HepG2 (cell line): ENCODE results near the gene SMIM44. TPM values are rescaled to one million over a fixed set of nuclear protein-coding genes. Genes with fewer than 3 reads are reported as not detected.

Experiments used
- ARNTL ChIP-seq: sonication (generic); formaldehyde crosslinking; IDR thresholded peaks from 2 replicates; pipeline ENCODE4 v1.4.0; 2020; ENCODE audit warnings: mild to moderate bottlenecking, missing genetic modification reagents
- BCL6 ChIP-seq: IDR thresholded peaks from 2 replicates; pipeline ENCODE4 v1.6.1; 2016; ENCODE audit warnings: missing genetic modification reagents, missing compliant biosample characterization
- HMG20B ChIP-seq: conservative IDR thresholded peaks from 2 replicates; pipeline ENCODE4 v1.6.1; 2016; ENCODE audit warnings: missing genetic modification reagents, missing compliant biosample characterization
- KLF13 ChIP-seq: sonication (generic); formaldehyde crosslinking; IDR thresholded peaks from 2 replicates; pipeline ENCODE4 v1.4.0; 2020; ENCODE audit warnings: mild to moderate bottlenecking, missing genetic modification reagents
- MBNL3 ChIP-seq: fragments of 250-450 bp; sonication (Bioruptor Pico); conservative IDR thresholded peaks from 2 replicates; pipeline ENCODE4 v1.8.0; 2022; ENCODE audit warnings: mild to moderate bottlenecking, inconsistent platforms
- MXI1 ChIP-seq: IDR thresholded peaks from 3 replicates; pipeline ENCODE4 v1.6.1; 2012; ENCODE audit warnings: low read depth, low read length, inconsistent platforms, borderline replicate concordance
- MZF1 ChIP-seq: sonication (generic); formaldehyde crosslinking; IDR thresholded peaks from 2 replicates; pipeline ENCODE4 v1.8.1; 2023; ENCODE audit warnings: mild to moderate bottlenecking, missing genetic modification reagents, borderline replicate concordance
- RNF2 ChIP-seq: fragments of 450-650 bp; conservative IDR thresholded peaks from 2 replicates; pipeline ENCODE4 v1.6.1; 2016; ENCODE audit warnings: low read depth
- TMF1 ChIP-seq: sonication (generic); formaldehyde crosslinking; IDR thresholded peaks from 2 replicates; pipeline ENCODE4 v1.8.1; 2022; ENCODE audit warnings: low read depth, missing genetic modification reagents
- YEATS2 ChIP-seq: sonication (generic); formaldehyde crosslinking; IDR thresholded peaks from 2 replicates; pipeline ENCODE4 v1.4.0; 2020; ENCODE audit warnings: missing genetic modification reagents, borderline replicate concordance
- ZNF329 ChIP-seq: sonication (generic); formaldehyde crosslinking; IDR thresholded peaks from 2 replicates; pipeline ENCODE4 v1.9.0; 2021; ENCODE audit warnings: low read depth, mild to moderate bottlenecking, missing genetic modification reagents
- ZNF678 ChIP-seq: sonication (generic); formaldehyde crosslinking; IDR thresholded peaks from 2 replicates; pipeline ENCODE4 v1.4.0; 2020; ENCODE audit warnings: mild to moderate bottlenecking, missing genetic modification reagents
- polyA plus RNA-seq, 8 experiments: library from polyadenylated mRNA; depleted of rRNA in 3 of 8; stranded (reverse) in 7 of 8; unstranded in 1 of 8; fragments of >200 nt; fragmentation: Illumina TruSeq in 4 of 8; extraction: Trizol in 4 of 8; gene quantifications; 2 replicates each; pipeline versions ENCODE4 v1.2.1 to v1.2.3, GENCODE V29; 2011 to 2016; ENCODE audit warnings: low read depth in 4 of 8, missing spikeins in 1 of 8, mixed read lengths in 1 of 8; ENCODE audit not compliant: insufficient read depth in 1 of 8
- total RNA-seq, 5 experiments: library from RNA; depleted of rRNA; stranded (reverse); fragments of >200 nt; fragmentation: Illumina TruSeq; extraction: Trizol; gene quantifications; 2 replicates each; pipeline ENCODE4 v1.2.3, GENCODE V29; 2016; ENCODE audit warnings: low read depth in 1 of 5
- TF ChIP-seq, protein P1 (sequence below): sonication (generic); formaldehyde crosslinking; IDR thresholded peaks from 2 replicates; pipeline ENCODE4 v1.9.0; 2021; ENCODE audit warnings: mild to moderate bottlenecking, missing genetic modification reagents
- TF ChIP-seq, protein P2 (sequence below): sonication (generic); formaldehyde crosslinking; IDR thresholded peaks from 2 replicates; pipeline ENCODE4 v1.4.0; 2020; ENCODE audit warnings: missing genetic modification reagents, borderline replicate concordance
- TF ChIP-seq, protein P3 (sequence below): sonication (generic); formaldehyde crosslinking; IDR thresholded peaks from 2 replicates; pipeline ENCODE4 v1.8.0; 2022; ENCODE audit warnings: mild to moderate bottlenecking, missing genetic modification reagents, moderate library complexity

Gene SMIM44
- total and polyA plus RNA-seq, 2 of the 13 experiments (the other 11 are each of a cell fraction or from before 2014, with no cell fraction given), result not detected

DNA sequence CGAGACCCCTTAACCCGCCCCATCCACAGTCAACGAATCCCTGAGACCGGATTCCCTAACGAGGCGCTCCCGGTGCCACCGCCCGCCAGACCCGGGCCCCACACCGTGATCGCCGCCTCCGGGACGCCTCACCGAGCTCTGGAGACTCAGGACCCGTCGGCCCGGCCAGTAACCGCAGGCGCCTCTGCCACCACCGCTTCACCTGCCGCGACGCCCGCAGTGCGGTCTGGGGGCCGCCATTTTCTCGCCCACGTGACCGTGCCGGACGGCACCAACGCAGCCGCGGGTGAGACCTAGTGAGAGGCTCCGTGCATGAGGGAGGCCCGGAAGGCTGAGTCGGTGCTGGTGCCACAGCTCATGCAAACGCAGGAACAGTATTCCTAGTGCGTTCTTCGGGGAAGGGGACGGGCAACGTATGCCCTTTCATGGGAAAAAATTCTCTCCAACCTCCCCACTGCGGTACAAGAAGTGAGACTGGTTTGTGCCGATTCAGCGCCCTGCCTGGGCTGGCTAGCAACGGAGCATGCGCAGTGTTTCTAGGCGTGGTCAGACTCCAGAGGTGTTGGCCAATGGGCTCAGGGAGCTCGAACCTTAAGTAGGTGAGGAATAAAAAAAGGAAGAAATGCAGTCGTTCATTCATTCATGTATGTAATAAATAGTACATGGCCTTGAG, 17.3 kb upstream of the SMIM44 start, which contains the start of gene DOHH (continued):
- TF ChIP-seq, protein P1, sequence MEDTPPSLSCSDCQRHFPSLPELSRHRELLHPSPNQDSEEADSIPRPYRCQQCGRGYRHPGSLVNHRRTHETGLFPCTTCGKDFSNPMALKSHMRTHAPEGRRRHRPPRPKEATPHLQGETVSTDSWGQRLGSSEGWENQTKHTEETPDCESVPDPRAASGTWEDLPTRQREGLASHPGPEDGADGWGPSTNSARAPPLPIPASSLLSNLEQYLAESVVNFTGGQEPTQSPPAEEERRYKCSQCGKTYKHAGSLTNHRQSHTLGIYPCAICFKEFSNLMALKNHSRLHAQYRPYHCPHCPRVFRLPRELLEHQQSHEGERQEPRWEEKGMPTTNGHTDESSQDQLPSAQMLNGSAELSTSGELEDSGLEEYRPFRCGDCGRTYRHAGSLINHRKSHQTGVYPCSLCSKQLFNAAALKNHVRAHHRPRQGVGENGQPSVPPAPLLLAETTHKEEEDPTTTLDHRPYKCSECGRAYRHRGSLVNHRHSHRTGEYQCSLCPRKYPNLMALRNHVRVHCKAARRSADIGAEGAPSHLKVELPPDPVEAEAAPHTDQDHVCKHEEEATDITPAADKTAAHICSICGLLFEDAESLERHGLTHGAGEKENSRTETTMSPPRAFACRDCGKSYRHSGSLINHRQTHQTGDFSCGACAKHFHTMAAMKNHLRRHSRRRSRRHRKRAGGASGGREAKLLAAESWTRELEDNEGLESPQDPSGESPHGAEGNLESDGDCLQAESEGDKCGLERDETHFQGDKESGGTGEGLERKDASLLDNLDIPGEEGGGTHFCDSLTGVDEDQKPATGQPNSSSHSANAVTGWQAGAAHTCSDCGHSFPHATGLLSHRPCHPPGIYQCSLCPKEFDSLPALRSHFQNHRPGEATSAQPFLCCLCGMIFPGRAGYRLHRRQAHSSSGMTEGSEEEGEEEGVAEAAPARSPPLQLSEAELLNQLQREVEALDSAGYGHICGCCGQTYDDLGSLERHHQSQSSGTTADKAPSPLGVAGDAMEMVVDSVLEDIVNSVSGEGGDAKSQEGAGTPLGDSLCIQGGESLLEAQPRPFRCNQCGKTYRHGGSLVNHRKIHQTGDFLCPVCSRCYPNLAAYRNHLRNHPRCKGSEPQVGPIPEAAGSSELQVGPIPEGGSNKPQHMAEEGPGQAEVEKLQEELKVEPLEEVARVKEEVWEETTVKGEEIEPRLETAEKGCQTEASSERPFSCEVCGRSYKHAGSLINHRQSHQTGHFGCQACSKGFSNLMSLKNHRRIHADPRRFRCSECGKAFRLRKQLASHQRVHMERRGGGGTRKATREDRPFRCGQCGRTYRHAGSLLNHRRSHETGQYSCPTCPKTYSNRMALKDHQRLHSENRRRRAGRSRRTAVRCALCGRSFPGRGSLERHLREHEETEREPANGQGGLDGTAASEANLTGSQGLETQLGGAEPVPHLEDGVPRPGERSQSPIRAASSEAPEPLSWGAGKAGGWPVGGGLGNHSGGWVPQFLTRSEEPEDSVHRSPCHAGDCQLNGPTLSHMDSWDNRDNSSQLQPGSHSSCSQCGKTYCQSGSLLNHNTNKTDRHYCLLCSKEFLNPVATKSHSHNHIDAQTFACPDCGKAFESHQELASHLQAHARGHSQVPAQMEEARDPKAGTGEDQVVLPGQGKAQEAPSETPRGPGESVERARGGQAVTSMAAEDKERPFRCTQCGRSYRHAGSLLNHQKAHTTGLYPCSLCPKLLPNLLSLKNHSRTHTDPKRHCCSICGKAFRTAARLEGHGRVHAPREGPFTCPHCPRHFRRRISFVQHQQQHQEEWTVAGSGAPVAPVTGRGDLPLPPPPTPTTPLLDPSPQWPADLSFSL (CRISPR knock-in tag), result no peak
- TF ChIP-seq ZNF329 (CRISPR knock-in tag), result no peak
- TF ChIP-seq, protein P2, sequence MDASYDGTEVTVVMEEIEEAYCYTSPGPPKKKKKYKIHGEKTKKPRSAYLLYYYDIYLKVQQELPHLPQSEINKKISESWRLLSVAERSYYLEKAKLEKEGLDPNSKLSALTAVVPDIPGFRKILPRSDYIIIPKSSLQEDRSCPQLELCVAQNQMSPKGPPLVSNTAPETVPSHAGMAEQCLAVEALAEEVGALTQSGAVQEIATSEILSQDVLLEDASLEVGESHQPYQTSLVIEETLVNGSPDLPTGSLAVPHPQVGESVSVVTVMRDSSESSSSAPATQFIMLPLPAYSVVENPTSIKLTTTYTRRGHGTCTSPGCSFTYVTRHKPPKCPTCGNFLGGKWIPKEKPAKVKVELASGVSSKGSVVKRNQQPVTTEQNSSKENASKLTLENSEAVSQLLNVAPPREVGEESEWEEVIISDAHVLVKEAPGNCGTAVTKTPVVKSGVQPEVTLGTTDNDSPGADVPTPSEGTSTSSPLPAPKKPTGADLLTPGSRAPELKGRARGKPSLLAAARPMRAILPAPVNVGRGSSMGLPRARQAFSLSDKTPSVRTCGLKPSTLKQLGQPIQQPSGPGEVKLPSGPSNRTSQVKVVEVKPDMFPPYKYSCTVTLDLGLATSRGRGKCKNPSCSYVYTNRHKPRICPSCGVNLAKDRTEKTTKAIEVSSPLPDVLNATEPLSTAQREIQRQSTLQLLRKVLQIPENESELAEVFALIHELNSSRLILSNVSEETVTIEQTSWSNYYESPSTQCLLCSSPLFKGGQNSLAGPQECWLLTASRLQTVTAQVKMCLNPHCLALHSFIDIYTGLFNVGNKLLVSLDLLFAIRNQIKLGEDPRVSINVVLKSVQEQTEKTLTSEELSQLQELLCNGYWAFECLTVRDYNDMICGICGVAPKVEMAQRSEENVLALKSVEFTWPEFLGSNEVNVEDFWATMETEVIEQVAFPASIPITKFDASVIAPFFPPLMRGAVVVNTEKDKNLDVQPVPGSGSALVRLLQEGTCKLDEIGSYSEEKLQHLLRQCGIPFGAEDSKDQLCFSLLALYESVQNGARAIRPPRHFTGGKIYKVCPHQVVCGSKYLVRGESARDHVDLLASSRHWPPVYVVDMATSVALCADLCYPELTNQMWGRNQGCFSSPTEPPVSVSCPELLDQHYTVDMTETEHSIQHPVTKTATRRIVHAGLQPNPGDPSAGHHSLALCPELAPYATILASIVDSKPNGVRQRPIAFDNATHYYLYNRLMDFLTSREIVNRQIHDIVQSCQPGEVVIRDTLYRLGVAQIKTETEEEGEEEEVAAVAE, result peak; percentile 74; the same call in 1 of the 2 replicates
- TF ChIP-seq MZF1 (CRISPR knock-in tag), result no peak
- TF ChIP-seq HMG20B (CRISPR knock-in tag), result no peak; the same call in 1 of the 2 replicates
- no peak for TF ChIP-seq MBNL3 (CRISPR knock-in tag)
- TF ChIP-seq RNF2, result peak; percentile 85; the same call in 1 of the 2 replicates
- 0 out of 2 replicates have a peak, but pooled peaks have one; percentile 71 for TF ChIP-seq KLF13 (CRISPR knock-in tag)
- no peak for TF ChIP-seq ZNF678 (CRISPR knock-in tag)
- 0 out of 2 replicates have a peak, but pooled peaks have one; percentile 33 for TF ChIP-seq TMF1 (CRISPR knock-in tag)
- TF ChIP-seq MXI1, result peak; percentile 93; the same call in 1 of the 3 replicates
- TF ChIP-seq, protein P3, sequence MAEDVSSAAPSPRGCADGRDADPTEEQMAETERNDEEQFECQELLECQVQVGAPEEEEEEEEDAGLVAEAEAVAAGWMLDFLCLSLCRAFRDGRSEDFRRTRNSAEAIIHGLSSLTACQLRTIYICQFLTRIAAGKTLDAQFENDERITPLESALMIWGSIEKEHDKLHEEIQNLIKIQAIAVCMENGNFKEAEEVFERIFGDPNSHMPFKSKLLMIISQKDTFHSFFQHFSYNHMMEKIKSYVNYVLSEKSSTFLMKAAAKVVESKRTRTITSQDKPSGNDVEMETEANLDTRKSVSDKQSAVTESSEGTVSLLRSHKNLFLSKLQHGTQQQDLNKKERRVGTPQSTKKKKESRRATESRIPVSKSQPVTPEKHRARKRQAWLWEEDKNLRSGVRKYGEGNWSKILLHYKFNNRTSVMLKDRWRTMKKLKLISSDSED (CRISPR knock-in tag), result no peak
- peak; percentile 54; the same call in 1 of the 2 replicates for TF ChIP-seq BCL6 (CRISPR knock-in tag)
- peak; percentile 88 for TF ChIP-seq ARNTL
- peak; percentile 81 for TF ChIP-seq YEATS2 (CRISPR knock-in tag)
